Neural progenitor cell (in vitro differentiated cells): ENCODE results near the gene LCE4A. TPM values are rescaled to one million over a fixed set of nuclear protein-coding genes. Genes with fewer than 3 reads are reported as not detected.

Source experiments
- DNase-seq: peaks from one replicate; pipeline ENCODE4 v3.0.0-alpha.2; 2016; ENCODE audit warnings: low spot score
- H2AFZ ChIP-seq: fragments of 200-600 bp; sonication (generic); replicated peaks from 2 replicates; pipeline ENCODE4 v1.6.1; 2016; ENCODE audit warnings: antibody characterized with exemption
- H3F3A ChIP-seq: fragments of 200-600 bp; sonication (generic); 2 replicates; pipeline ENCODE4 v1.6.1; 2016; ENCODE audit warnings: antibody characterized with exemption, low read depth
- H3K27ac ChIP-seq: fragments of 200-600 bp; sonication (generic); 2 replicates; pipeline ENCODE4 v1.5.1; 2016; ENCODE audit warnings: mild to moderate bottlenecking
- H3K27me3 ChIP-seq: fragments of 200-600 bp; sonication (generic); 2 replicates; pipeline ENCODE4 v1.6.1; 2016; ENCODE audit warnings: mild to moderate bottlenecking, moderate library complexity
- H3K36me3 ChIP-seq: fragments of 200-600 bp; sonication (generic); 2 replicates; pipeline ENCODE4 v1.5.1; 2016
- H3K4me1 ChIP-seq: fragments of 200-600 bp; sonication (generic); 2 replicates; pipeline ENCODE4 v1.6.1; 2016; ENCODE audit warnings: mixed run types
- H3K4me2 ChIP-seq: fragments of 200-600 bp; sonication (generic); 2 replicates; pipeline ENCODE4 v1.6.1; 2016
- H3K4me3 ChIP-seq: fragments of 200-600 bp; sonication (generic); 2 replicates; pipeline ENCODE4 v1.5.1; 2016
- H3K79me2 ChIP-seq: fragments of 200-600 bp; sonication (generic); 2 replicates; pipeline ENCODE4 v1.6.1; 2016; ENCODE audit warnings: low read depth
- H3K9ac ChIP-seq: fragments of 200-600 bp; sonication (generic); 2 replicates; pipeline ENCODE4 v1.6.1; 2016
- H3K9me3 ChIP-seq: fragments of 200-600 bp; sonication (generic); 2 replicates; pipeline ENCODE4 v1.5.1; 2016; ENCODE audit warnings: low read depth
- H4K20me1 ChIP-seq: fragments of 200-600 bp; sonication (generic); 2 replicates; pipeline ENCODE4 v1.6.1; 2016; ENCODE audit warnings: low read depth
- H3K27ac Mint-ChIP-seq: 3 replicates; pipeline ENCODE4 v1.8.0; 2021; ENCODE audit warnings: mixed read lengths
- H3K27me3 Mint-ChIP-seq: 2 replicates; pipeline ENCODE4 v1.8.0; 2022; ENCODE audit warnings: low read depth, mild to moderate bottlenecking, inconsistent platforms, moderate library complexity, mixed read lengths; ENCODE audit not compliant: insufficient read depth
- H3K36me3 Mint-ChIP-seq: 3 replicates; pipeline ENCODE4 v1.8.0; 2021; ENCODE audit warnings: mixed read lengths
- H3K4me1 Mint-ChIP-seq: 3 replicates; pipeline ENCODE4 v1.8.0; 2021; ENCODE audit warnings: mixed read lengths
- H3K4me3 Mint-ChIP-seq: 3 replicates; pipeline ENCODE4 v1.8.0; 2021; ENCODE audit warnings: mild to moderate bottlenecking, moderate library complexity, mixed read lengths
- H3K9me3 Mint-ChIP-seq: 3 replicates; pipeline ENCODE4 v1.8.0; 2020; ENCODE audit warnings: mixed read lengths
- CTCF ChIP-seq: fragments of 200-600 bp; sonication (generic); IDR thresholded peaks from 2 replicates; pipeline ENCODE4 v1.5.1; 2017; ENCODE audit warnings: antibody characterized with exemption, mild to moderate bottlenecking
- EZH2 ChIP-seq: fragments of 200-600 bp; sonication (generic); IDR thresholded peaks from 2 replicates; pipeline ENCODE4 v1.6.1; 2017; ENCODE audit warnings: antibody characterized with exemption, mild to moderate bottlenecking, moderate library complexity
- EZH2phosphoT487 ChIP-seq: fragments of 200-600 bp; sonication (generic); IDR thresholded peaks from 2 replicates; pipeline ENCODE4 v1.6.1; 2017; ENCODE audit warnings: antibody characterized with exemption
- total RNA-seq: library from RNA; depleted of rRNA; stranded (reverse); fragments of >200 nt; gene quantifications from 2 replicates; pipeline ENCODE4 v1.2.3, GENCODE V29; 2015; ENCODE audit warnings: low replicate concordance

The LCE4A gene
- total RNA-seq, 1 donor from 2014 or later: not detected

- Histone ChIP-seq H3K4me3 (no peak overlapping the region), H2AFZ (no peak overlapping the region), H3K79me2 (no peaks in the 10 kb centered on the region), H3K27ac (no peak overlapping the region), H3K4me1 (no peaks in the 10 kb centered on the region), H3F3A (no peaks in the 10 kb centered on the region), H3K4me2 (no peak overlapping the region), H3K27me3 (no peaks in the 10 kb centered on the region), H3K36me3 (no peaks in the 10 kb centered on the region), H3K9me3 (peaks cover 48% of the 10 kb centered on the region), H4K20me1 (no peaks in the 10 kb centered on the region), H3K9ac (no peak overlapping the region)
- no peak for DNase-seq
- no peak overlapping the region for H3K27ac Mint-ChIP-seq
- H3K4me1 Mint-ChIP-seq: no peaks in the 10 kb centered on the region
- peaks cover 2% of the 10 kb centered on the region for H3K27me3 Mint-ChIP-seq
- no peak overlapping the region for H3K4me3 Mint-ChIP-seq
- no peaks in the 10 kb centered on the region for H3K36me3 Mint-ChIP-seq
- TF ChIP-seq CTCF (no peak), EZH2 (no peak), EZH2phosphoT487 (no peak)
- peaks cover 28% of the 10 kb centered on the region for H3K9me3 Mint-ChIP-seq
Observed at GRCh38 chr1:152699746-152700145, 8.2 kb upstream of the LCE4A start.

GRCh38 chr1:152718238-152718637, 10.3 kb downstream of the LCE4A start:
- H3K4me3 Mint-ChIP-seq: no peak overlapping the region
- H3K4me1 Mint-ChIP-seq: no peaks in the 10 kb centered on the region
- H2AFZ ChIP-seq: no peak overlapping the region
- peaks cover 32% of the 10 kb centered on the region for H3K9me3 Mint-ChIP-seq
- no peaks in the 10 kb centered on the region for H3K36me3 ChIP-seq
- H3K9me3 ChIP-seq: peaks cover 26% of the 10 kb centered on the region
- no peaks in the 10 kb centered on the region for H3K4me1 ChIP-seq
- no peak for TF ChIP-seq EZH2
- no peak overlapping the region for H3K9ac ChIP-seq
- no peaks in the 10 kb centered on the region for H3K79me2 ChIP-seq
- no peak for DNase-seq
- H3K27ac Mint-ChIP-seq: no peak overlapping the region
- no peaks in the 10 kb centered on the region for H4K20me1 ChIP-seq
- no peaks in the 10 kb centered on the region for H3K36me3 Mint-ChIP-seq
- no peak overlapping the region for H3K27ac ChIP-seq
- H3K27me3 Mint-ChIP-seq: peaks cover 2% of the 10 kb centered on the region
- no peaks in the 10 kb centered on the region for H3K27me3 ChIP-seq
- H3K4me2 ChIP-seq: no peak overlapping the region
- H3F3A ChIP-seq: no peaks in the 10 kb centered on the region
- no peak overlapping the region for H3K4me3 ChIP-seq

GRCh38 chr1:152725261-152725660, 17.3 kb downstream of the LCE4A start:
- no peak overlapping the region for H3K27ac ChIP-seq
- H3K4me1 ChIP-seq: no peaks in the 10 kb centered on the region
- DNase-seq: no peak
- H3K36me3 ChIP-seq: no peaks in the 10 kb centered on the region
- peaks cover 33% of the 10 kb centered on the region for H3K9me3 ChIP-seq
- H3K79me2 ChIP-seq: no peaks in the 10 kb centered on the region
- H3K4me3 ChIP-seq: no peak overlapping the region
- Mint-ChIP-seq H3K27me3 (peaks cover 2% of the 10 kb centered on the region), H3K4me3 (no peak overlapping the region), H3K36me3 (no peaks in the 10 kb centered on the region), H3K27ac (no peak overlapping the region), H3K9me3 (peaks cover 28% of the 10 kb centered on the region), H3K4me1 (no peaks in the 10 kb centered on the region)
- no peak overlapping the region for H2AFZ ChIP-seq
- no peak overlapping the region for H3K9ac ChIP-seq
- no peak overlapping the region for H3K4me2 ChIP-seq
- H3K27me3 ChIP-seq: no peaks in the 10 kb centered on the region
- no peaks in the 10 kb centered on the region for H4K20me1 ChIP-seq
- H3F3A ChIP-seq: no peaks in the 10 kb centered on the region
- TF ChIP-seq EZH2 (no peak), CTCF (no peak), EZH2phosphoT487 (no peak)

GRCh38 chr1:152728986-152729385, 21.0 kb downstream of the LCE4A start:
- Histone ChIP-seq H3K4me1 (no peaks in the 10 kb centered on the region), H3F3A (no peaks in the 10 kb centered on the region), H3K4me3 (no peak overlapping the region), H3K4me2 (no peak overlapping the region), H3K36me3 (no peaks in the 10 kb centered on the region), H3K9me3 (peaks cover 20% of the 10 kb centered on the region), H2AFZ (no peak overlapping the region), H4K20me1 (no peaks in the 10 kb centered on the region), H3K9ac (no peak overlapping the region), H3K27me3 (no peaks in the 10 kb centered on the region), H3K27ac (no peak overlapping the region), H3K79me2 (no peaks in the 10 kb centered on the region)
- Mint-ChIP-seq H3K27me3 (peaks cover 2% of the 10 kb centered on the region), H3K27ac (no peak overlapping the region), H3K9me3 (peaks cover 26% of the 10 kb centered on the region), H3K36me3 (no peaks in the 10 kb centered on the region), H3K4me1 (no peaks in the 10 kb centered on the region), H3K4me3 (no peak overlapping the region)
- no peak for DNase-seq
- no peak for TF ChIP-seq EZH2
- no peak for TF ChIP-seq CTCF
- no peak for TF ChIP-seq EZH2phosphoT487
